Upper lobe of right lung (tissue), 1 donor: ENCODE measurements around the gene REN. TPM values are rescaled to one million over a fixed set of nuclear protein-coding genes. Genes with fewer than 3 reads are reported as not detected.

Experiments used
- ATAC-seq: fragments of 200-7000 bp; cut with Tn5 transposase; one replicate; pipeline ENCODE4 v1.9.1; 2020; ENCODE audit warnings: mild to moderate bottlenecking, moderate library complexity
- DNase-seq: peaks from one replicate; pipeline ENCODE4 v3.0.0-alpha.2; 2020
- H3K27ac ChIP-seq: fragments of 200-600 bp; one replicate; pipeline ENCODE4 v1.8.0; 2022
- H3K27me3 ChIP-seq: fragments of 200-600 bp; one replicate; pipeline ENCODE4 v1.8.0; 2022; ENCODE audit warnings: mild to moderate bottlenecking
- H3K36me3 ChIP-seq: fragments of 200-600 bp; one replicate; pipeline ENCODE4 v1.8.0; 2022
- H3K4me1 ChIP-seq: fragments of 200-600 bp; one replicate; pipeline ENCODE4 v1.8.0; 2022
- H3K4me3 ChIP-seq: fragments of 200-600 bp; one replicate; pipeline ENCODE4 v1.8.0; 2022; ENCODE audit warnings: mild to moderate bottlenecking
- H3K9me3 ChIP-seq: fragments of 200-600 bp; one replicate; pipeline ENCODE4 v1.8.0; 2022
- intact Hi-C: fragments of 100-400 bp; cut with DNase I; formaldehyde crosslinking; loops from one replicate; pipeline ENCODE4 v1.11.0; 2022
- total RNA-seq: library from RNA; stranded (reverse); fragmentation: NEBNext Ultra II Directional; extraction: Animal tissue kit (Norgen Biotek cat#: 25700); gene quantifications from one replicate; pipeline ENCODE4 v1.2.1, GENCODE V29; 2021
- TF ChIP-seq, protein P1 (sequence below): fragments of 200-600 bp; IDR thresholded peaks from one replicate; pipeline ENCODE4 v1.8.0; 2022; ENCODE audit warnings: antibody characterized with exemption
- donor health status: DM: no; HTN: yes; CAD: no; lungs with severe emphysema.

REN gene
- total RNA-seq, 1 donor from 2014 or later: 0.81 TPM

DNA sequence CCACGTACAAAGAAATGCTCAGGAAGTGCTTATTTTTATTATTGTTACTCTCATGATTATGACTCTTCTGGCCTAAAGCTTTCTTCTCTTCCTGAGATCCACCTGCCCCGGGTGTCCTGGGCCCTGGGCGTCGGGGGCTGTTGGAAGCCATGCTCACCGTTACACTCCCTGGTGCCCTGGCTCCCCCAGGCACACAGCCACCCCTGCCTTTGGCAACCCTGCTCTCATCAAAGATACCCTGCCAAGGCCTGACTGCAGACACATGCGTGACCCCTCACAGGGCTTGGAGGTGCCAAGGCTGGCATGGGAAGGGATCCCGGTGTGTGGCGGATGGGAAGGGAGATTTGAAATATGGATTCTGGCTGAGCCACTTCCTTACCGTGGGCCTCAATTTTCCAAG, 33.4 kb upstream of the REN start:
- TF ChIP-seq, protein P1, sequence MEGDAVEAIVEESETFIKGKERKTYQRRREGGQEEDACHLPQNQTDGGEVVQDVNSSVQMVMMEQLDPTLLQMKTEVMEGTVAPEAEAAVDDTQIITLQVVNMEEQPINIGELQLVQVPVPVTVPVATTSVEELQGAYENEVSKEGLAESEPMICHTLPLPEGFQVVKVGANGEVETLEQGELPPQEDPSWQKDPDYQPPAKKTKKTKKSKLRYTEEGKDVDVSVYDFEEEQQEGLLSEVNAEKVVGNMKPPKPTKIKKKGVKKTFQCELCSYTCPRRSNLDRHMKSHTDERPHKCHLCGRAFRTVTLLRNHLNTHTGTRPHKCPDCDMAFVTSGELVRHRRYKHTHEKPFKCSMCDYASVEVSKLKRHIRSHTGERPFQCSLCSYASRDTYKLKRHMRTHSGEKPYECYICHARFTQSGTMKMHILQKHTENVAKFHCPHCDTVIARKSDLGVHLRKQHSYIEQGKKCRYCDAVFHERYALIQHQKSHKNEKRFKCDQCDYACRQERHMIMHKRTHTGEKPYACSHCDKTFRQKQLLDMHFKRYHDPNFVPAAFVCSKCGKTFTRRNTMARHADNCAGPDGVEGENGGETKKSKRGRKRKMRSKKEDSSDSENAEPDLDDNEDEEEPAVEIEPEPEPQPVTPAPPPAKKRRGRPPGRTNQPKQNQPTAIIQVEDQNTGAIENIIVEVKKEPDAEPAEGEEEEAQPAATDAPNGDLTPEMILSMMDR: no peak
- Histone ChIP-seq H3K4me3 (no peak overlapping the region), H3K27ac (no peak overlapping the region), H3K9me3 (no peaks in the 10 kb centered on the region), H3K27me3 (peaks cover 4% of the 10 kb centered on the region), H3K36me3 (no peaks in the 10 kb centered on the region), H3K4me1 (no peaks in the 10 kb centered on the region)
- intact Hi-C loops: no loop called here
- DNase-seq (no peak), ATAC-seq (no peak)

DNA sequence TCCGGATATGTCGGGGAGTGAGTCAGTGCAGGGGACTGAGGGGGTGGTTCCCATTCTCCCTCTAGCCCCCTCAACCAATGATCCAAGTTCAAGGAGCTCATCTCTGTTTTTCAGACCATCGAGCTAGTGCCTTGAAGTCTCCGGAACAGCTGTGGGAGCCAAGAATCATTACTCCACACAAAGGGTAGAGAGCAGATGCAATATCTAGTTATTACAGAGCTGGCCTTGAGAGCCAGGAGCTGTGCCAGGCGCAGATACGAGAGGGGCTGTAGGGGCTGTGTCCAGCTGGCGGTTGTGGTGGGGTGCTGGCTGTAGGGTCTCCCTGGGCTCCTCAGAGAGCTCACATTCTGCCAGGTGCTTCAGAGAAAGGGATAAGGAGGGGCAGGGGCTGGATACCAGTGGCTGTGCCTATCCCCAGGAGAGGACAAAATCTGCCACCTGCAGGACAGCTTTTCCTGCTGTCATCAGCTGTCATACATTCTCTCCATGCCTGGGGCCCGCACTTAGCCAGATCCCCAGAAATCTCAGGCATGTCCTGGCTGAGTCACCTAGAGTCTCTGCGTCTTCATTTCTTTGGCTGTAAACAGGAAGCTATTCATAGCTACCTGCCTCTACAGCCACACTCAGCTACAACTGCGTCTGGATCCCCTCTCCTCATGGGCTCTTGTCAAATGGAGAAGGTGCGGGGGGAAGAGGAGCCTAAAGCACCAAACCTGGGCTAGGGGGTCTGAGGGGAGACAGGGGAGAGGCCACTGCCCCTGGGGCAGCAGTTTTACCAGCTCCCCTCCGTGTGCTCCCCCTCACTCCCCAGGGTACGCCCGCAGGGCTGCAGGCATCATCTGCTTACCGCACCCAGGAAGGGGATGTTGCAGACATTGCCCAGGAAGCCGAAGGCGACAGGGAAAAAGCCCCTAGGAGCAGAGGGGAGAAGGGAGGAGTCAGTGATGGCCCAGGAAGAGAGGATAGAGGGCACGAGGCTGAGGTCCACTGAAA, 32.5 kb upstream of the REN start:
- H3K4me3 ChIP-seq: no peak overlapping the region
- intact Hi-C loops: no loop called here
- H3K9me3 ChIP-seq: no peaks in the 10 kb centered on the region
- TF ChIP-seq, protein P1: no peak
- no peak overlapping the region for H3K27ac ChIP-seq
- peak; percentile 51 for ATAC-seq
- H3K27me3 ChIP-seq: peaks cover 4% of the 10 kb centered on the region
- H3K36me3 ChIP-seq: no peaks in the 10 kb centered on the region
- H3K4me1 ChIP-seq: no peaks in the 10 kb centered on the region
- no peak for DNase-seq

- ATAC-seq (no peak), DNase-seq (no peak)
- Histone ChIP-seq H3K4me3 (no peak overlapping the region), H3K27me3 (peaks cover 4% of the 10 kb centered on the region), H3K36me3 (no peaks in the 10 kb centered on the region), H3K4me1 (no peaks in the 10 kb centered on the region), H3K27ac (no peak overlapping the region), H3K9me3 (no peaks in the 10 kb centered on the region)
- TF ChIP-seq, protein P1: no peak
- intact Hi-C loops: no loop called here
Measured at GRCh38 chr1:204197068-204197467, 30.9 kb upstream of the REN start.

DNA sequence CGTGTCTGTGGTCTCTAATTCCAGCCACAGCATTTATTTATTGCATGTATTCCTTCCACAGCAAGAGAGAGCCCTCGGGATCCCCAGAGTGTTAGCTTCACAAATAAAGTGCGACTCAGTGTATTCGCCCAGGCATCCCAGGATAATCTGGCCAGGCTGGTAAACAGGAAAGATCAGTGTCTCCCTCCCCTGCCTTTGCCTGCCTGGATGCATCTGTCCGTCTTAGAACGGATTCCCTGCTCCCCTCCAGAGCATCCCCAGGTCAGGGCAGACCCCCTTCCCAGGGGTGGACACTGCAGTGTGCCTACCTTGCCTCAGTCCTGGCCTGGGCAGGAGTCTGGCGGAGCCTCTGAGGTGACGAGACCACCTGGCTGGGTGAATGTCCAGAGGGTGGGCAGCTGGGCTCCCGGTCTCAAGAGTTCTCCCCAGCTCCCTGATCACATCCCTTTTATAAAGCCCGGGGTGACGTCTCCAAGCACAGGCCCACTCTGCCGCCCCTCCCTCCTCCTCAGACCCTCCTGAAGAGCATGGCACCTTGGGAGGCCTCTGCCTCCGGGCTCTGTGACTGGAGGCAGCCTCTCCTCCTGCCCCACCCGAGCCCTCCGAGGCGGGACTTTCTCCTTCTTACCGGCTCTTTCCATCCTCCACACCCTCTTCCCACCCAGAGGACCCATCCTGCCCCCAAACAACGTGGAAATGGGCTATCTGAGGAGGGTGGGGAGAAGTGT, 30.1 kb upstream of the REN start, which contains the start of gene KISS1:
Gene KISS1, minus strand, starts transcription at position 424 of the 728 bp plus-strand sequence. CDS start 3,615 bp downstream, outside the sequence.
- Histone ChIP-seq H3K4me1 (no peaks in the 10 kb centered on the region), H3K9me3 (no peaks in the 10 kb centered on the region), H3K27ac (no peak within 1 kb of the TSS), H3K4me3 (no peak within 1 kb of the TSS), H3K36me3 (no peaks in the 10 kb centered on the region), H3K27me3 (peaks cover 4% of the 10 kb centered on the region)
- ATAC-seq (no peak), DNase-seq (no peak)
- intact Hi-C loops: no loop called here
- TF ChIP-seq, protein P1: no peak

DNA sequence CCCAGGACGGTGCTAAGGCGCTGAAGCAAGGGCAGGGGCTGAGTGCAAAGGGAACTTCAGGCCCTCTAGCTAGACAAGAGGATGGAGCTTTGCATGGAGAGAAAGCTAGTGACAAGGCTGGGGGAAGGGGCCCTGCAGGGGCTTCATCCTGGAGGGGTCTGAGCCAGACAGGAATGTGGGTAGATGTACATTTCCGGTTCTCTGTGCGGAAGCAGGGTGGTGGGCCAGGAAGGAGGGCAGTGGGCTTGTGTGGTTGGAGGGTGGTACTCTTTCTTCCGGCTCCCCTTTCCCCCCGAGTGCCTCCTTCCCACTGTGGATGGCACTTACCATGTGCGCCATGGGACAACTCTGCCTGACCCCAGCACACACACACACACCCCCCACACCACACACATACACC, 28.6 kb upstream of the REN start:
- Histone ChIP-seq H3K4me3 (no peak overlapping the region), H3K4me1 (no peaks in the 10 kb centered on the region), H3K9me3 (no peaks in the 10 kb centered on the region), H3K27ac (no peak overlapping the region), H3K36me3 (no peaks in the 10 kb centered on the region), H3K27me3 (peaks cover 7% of the 10 kb centered on the region)
- ATAC-seq: no peak
- TF ChIP-seq, protein P1: no peak
- no peak for DNase-seq
- intact Hi-C loops: no loop called here
